ENCODE measurements around the gene PLEKHG4. TPM values are rescaled to one million over a fixed set of nuclear protein-coding genes. Genes with fewer than 3 reads are reported as not detected.

The PLEKHG4 gene, protein sequence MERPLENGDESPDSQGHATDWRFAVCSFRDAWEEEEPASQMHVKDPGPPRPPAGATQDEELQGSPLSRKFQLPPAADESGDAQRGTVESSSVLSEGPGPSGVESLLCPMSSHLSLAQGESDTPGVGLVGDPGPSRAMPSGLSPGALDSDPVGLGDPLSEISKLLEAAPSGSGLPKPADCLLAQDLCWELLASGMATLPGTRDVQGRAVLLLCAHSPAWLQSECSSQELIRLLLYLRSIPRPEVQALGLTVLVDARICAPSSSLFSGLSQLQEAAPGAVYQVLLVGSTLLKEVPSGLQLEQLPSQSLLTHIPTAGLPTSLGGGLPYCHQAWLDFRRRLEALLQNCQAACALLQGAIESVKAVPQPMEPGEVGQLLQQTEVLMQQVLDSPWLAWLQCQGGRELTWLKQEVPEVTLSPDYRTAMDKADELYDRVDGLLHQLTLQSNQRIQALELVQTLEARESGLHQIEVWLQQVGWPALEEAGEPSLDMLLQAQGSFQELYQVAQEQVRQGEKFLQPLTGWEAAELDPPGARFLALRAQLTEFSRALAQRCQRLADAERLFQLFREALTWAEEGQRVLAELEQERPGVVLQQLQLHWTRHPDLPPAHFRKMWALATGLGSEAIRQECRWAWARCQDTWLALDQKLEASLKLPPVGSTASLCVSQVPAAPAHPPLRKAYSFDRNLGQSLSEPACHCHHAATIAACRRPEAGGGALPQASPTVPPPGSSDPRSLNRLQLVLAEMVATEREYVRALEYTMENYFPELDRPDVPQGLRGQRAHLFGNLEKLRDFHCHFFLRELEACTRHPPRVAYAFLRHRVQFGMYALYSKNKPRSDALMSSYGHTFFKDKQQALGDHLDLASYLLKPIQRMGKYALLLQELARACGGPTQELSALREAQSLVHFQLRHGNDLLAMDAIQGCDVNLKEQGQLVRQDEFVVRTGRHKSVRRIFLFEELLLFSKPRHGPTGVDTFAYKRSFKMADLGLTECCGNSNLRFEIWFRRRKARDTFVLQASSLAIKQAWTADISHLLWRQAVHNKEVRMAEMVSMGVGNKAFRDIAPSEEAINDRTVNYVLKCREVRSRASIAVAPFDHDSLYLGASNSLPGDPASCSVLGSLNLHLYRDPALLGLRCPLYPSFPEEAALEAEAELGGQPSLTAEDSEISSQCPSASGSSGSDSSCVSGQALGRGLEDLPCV
- total RNA-seq = 10 to 100 TPM; 21.8 to 29.6 TPM

DNA sequence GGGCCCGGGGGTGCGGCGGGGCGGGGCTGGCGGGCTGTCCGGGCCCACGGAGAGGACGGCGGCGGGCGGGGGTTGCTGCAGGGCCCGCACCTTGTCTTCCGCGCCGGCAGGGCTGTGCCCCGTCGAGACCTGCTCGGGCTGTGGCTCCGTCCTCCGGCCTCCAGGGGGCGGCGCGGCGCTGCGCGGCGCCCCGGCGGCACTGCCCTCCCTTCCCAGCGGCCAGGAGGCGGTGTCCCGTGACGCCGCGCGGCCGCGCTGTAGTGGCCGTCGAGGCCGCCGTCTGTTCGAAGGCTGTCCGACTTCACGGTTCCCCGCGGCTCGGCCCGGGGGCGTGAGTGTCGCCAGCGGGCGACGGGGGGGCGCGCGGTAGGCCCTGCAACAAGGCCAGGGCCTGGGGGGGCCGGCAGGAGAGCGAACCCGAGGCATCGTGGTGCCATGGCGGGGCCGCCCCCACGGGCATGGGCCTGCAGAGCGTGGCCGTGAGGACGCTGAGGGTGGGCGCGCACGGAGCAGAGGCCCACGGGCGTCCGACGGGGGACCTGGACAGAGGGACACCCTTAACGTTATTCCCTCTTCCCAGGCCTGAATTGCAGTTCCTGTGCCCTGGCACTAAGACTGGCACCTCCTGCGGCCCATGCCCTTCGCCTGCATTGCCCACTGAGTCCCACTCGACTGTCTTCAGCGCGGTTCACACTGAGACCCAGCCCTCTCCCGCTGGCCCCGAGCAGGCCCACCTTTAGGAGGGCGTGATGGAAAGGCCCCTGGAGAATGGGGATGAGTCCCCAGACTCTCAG lies at the start of gene PLEKHG4:
Gene PLEKHG4 (plus strand): TSS at position 237 of the 794 bp plus-strand sequence. CDS start 513 bp downstream, at position 750.
- peaks cover 26% of the 10 kb centered on the region for H3K4me1 ChIP-seq

DNA sequence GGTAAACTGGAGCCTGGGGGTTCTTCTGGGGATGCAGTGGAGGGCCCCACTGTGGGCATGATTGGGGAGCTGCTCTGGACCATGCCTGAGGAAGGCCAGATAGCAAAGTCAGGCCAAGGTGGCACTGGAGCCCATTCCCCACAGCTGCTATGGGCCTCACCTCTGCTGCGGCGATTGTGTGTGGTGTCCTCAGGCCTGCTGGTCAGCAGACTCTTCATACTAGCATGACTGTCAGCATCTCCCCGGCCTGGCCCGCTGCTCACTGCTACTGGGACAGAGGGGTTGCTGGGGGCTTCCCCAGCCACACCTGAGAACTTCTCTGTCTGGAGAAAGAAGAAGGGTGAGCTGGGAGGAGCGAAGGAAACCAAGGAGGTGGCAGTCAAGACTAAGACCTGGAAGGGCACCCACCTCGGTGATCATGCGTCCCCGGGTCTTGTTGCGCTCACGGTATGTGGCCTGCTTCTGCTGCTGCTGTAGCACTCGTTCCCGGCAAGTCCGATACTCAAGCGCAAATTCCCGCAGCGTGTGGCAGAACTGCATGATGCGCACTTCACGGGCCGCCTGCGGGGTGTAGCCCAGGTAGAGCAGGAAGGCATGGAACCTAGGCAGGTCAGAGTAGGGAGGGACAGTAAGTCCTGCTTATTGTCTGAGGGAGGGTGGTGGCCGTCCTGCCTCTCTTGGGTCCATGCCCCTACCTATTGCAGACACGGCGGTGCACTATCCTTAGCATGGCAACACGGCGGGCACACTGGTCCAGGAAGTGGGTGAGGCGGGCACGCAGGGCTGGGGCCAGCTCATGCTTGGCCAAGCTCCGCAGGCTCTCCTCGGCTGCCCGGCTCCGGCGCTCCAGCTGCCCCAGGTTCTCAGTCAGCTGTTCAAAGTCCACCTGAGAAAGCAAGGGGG lies 49.2 kb upstream of the PLEKHG4 start:
- H3K27ac ChIP-seq = no peak overlapping the region
- H3K4me3 ChIP-seq = no peak overlapping the region
- H3K27me3 ChIP-seq = no peaks in the 10 kb centered on the region
- no peaks in the 10 kb centered on the region for H3K9me3 ChIP-seq
- H3K4me1 ChIP-seq = peaks cover 25% of the 10 kb centered on the region
- no peak for DNase-seq
- no peak for ATAC-seq
- H3K36me3 ChIP-seq (replicated peaks in 1 of 2; ENCODE audit: insufficient read depth in 1 of 2, low read depth in 2 of 2) = peaks cover 0 to 15% of the 10 kb centered on the region in 2 donors
- intact Hi-C loops (cut with DNase I) = no loop called here
- TF ChIP-seq POLR2A (IDR thresholded peaks at IDR 0.05) = no peak
- TF ChIP-seq, protein P1, sequence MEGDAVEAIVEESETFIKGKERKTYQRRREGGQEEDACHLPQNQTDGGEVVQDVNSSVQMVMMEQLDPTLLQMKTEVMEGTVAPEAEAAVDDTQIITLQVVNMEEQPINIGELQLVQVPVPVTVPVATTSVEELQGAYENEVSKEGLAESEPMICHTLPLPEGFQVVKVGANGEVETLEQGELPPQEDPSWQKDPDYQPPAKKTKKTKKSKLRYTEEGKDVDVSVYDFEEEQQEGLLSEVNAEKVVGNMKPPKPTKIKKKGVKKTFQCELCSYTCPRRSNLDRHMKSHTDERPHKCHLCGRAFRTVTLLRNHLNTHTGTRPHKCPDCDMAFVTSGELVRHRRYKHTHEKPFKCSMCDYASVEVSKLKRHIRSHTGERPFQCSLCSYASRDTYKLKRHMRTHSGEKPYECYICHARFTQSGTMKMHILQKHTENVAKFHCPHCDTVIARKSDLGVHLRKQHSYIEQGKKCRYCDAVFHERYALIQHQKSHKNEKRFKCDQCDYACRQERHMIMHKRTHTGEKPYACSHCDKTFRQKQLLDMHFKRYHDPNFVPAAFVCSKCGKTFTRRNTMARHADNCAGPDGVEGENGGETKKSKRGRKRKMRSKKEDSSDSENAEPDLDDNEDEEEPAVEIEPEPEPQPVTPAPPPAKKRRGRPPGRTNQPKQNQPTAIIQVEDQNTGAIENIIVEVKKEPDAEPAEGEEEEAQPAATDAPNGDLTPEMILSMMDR (IDR thresholded peaks at IDR 0.05) = no peak
- WGBS, 2 donors = 91% methylated on average over 20 to 31 of the region's 32 CpGs

More for the DNA sequence above, at the start of gene PLEKHG4:
- H3K4me3 ChIP-seq = peak within 1 kb of the TSS in 1 of 2 donors; percentile 49
- DNase-seq (peak; percentile 74 to 81 (median 79)), ATAC-seq (peak; percentile 95)
- no peaks in the 10 kb centered on the region for H3K9me3 ChIP-seq
- peak within 1 kb of the TSS in 3 of 4 donors; percentile 20 to 52 (median 25) for H3K27ac ChIP-seq
- no peaks in the 10 kb centered on the region for H3K27me3 ChIP-seq
- intact Hi-C loops (cut with DNase I) = no loop called here
- peak in 2 of 3 donors; percentile 17 to 37 for TF ChIP-seq POLR2A (IDR thresholded peaks at IDR 0.05)
- TF ChIP-seq, protein P1 (IDR thresholded peaks at IDR 0.05) = peak; percentile 24 to 94 (median 82)
- WGBS, 2 donors = 32 to 84% methylated on average over 21 to 25 of the region's 83 CpGs
- H3K36me3 ChIP-seq (replicated peaks in 1 of 2; ENCODE audit: insufficient read depth in 1 of 2, low read depth in 2 of 2) = no peaks in the 10 kb centered on the region

DNA sequence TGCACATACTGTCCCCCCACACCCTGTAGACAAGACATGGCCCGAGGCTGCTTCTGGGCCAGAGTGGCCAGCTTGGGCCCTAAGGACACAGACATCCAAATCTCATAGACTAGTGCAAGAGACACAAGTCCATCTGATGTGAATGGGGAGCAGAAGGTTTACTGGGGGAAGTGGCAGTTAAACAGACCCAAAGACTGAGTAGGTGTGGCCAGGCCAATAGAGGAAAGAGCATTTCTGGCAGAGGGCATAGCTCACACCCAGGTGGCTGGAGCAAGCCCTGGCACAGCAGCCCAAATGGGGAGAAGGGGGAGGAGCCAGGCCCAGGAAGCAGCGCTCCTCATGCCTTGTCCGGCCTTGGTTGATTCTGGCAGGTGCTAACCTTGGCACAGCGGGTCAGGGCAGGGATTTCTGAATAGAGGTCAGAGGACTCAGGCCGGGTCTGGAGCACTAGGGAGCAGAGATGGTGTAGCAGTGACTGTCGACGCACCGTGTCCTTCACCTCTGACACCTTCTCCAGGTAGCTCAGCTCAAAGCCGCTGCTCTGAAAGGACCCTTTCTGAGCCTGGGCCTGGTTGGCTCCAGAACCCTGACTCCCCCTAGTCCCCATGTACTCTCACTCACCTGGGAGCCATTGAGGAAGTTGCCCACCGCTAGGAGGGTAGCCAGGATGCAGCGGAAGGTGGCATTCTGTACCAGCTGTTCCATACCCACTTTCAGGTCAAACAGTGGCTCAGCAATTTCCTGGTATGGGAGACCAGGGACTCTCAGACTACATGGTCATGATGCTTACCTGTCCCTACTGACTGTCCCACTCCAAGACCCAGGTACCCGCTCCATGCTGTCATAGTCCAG lies 48.3 kb upstream of the PLEKHG4 start:
- DNase-seq (no peak), ATAC-seq (no peak)
- WGBS, 2 donors = 70 to 72% methylated on average over 6 to 12 of the region's 12 CpGs

More for the DNA sequence above, 48.3 kb upstream of the PLEKHG4 start:
- H3K36me3 ChIP-seq (replicated peaks in 1 of 2; ENCODE audit: insufficient read depth in 1 of 2, low read depth in 2 of 2) = peaks cover 0 to 18% of the 10 kb centered on the region in 2 donors
- H3K27me3 ChIP-seq = no peaks in the 10 kb centered on the region
- H3K27ac ChIP-seq = no peak overlapping the region
- intact Hi-C loops (cut with DNase I) = no loop called here
- peaks cover 16% of the 10 kb centered on the region for H3K4me1 ChIP-seq
- TF ChIP-seq, protein P1 (IDR thresholded peaks at IDR 0.05) = no peak
- TF ChIP-seq POLR2A (IDR thresholded peaks at IDR 0.05) = no peak
- no peak overlapping the region for H3K4me3 ChIP-seq
- H3K9me3 ChIP-seq = no peaks in the 10 kb centered on the region
